SK-N-SH (cell line): ENCODE data around the gene RASGEF1B.

Experiments
- ELF1 ChIP-seq: IDR thresholded peaks from 2 replicates; pipeline ENCODE4 v1.4.0; 2012
- EP300 ChIP-seq, 2 experiments: IDR thresholded peaks; 2 replicates each; pipeline versions ENCODE4 v1.4.0 to v1.6.1; 2012; ENCODE audit warnings: borderline replicate concordance in 1 of 2, low read depth in 1 of 2, low read length in 1 of 2
- FOXM1 ChIP-seq: IDR thresholded peaks from 2 replicates; pipeline ENCODE4 v1.4.0; 2012; ENCODE audit warnings: low read depth, mild to moderate bottlenecking
- GATA2 ChIP-seq: sonication (generic); formaldehyde crosslinking; IDR thresholded peaks from 2 replicates; pipeline ENCODE4 v1.5.0; 2020; ENCODE audit warnings: mild to moderate bottlenecking, missing genetic modification reagents
- POLR2AphosphoS5 ChIP-seq: IDR thresholded peaks from 2 replicates; pipeline ENCODE4 v1.6.1; 2012; ENCODE audit warnings: low read depth, low read length
- TF ChIP-seq, protein P1 (sequence below): fragments of 200-600 bp; sonication (generic); IDR thresholded peaks from 2 replicates; pipeline ENCODE4 v1.6.1; 2017; ENCODE audit warnings: antibody characterized with exemption, mild to moderate bottlenecking, moderate library complexity
- TF ChIP-seq, protein P2 (sequence below): IDR thresholded peaks from 2 replicates; pipeline ENCODE4 v1.4.0; 2012; ENCODE audit warnings: low read depth, borderline replicate concordance

DNA sequence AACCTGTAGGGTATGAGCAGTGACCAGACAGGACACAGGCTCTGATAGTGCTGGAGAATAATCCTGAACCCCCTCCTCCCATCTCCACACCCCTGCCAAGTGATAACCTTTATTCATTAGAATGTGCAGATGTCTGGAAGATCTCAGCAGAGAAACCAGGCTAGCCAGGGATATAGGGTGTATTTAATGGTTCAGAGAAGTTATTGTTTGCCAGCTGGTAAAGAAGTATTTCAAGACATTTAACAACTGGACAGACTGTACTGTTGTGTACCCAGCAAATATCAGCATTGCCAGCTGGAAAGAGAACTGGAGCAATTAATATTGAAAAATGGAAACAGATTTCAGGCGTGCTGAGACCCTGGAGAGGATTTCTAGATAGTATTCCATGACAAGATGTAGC is 94.5 kb downstream of the RASGEF1B start:
- TF ChIP-seq, protein P1, sequence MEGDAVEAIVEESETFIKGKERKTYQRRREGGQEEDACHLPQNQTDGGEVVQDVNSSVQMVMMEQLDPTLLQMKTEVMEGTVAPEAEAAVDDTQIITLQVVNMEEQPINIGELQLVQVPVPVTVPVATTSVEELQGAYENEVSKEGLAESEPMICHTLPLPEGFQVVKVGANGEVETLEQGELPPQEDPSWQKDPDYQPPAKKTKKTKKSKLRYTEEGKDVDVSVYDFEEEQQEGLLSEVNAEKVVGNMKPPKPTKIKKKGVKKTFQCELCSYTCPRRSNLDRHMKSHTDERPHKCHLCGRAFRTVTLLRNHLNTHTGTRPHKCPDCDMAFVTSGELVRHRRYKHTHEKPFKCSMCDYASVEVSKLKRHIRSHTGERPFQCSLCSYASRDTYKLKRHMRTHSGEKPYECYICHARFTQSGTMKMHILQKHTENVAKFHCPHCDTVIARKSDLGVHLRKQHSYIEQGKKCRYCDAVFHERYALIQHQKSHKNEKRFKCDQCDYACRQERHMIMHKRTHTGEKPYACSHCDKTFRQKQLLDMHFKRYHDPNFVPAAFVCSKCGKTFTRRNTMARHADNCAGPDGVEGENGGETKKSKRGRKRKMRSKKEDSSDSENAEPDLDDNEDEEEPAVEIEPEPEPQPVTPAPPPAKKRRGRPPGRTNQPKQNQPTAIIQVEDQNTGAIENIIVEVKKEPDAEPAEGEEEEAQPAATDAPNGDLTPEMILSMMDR: no peak
- no peak for TF ChIP-seq GATA2 (CRISPR knock-in tag)
- TF ChIP-seq POLR2AphosphoS5: no peak
- no peak for TF ChIP-seq FOXM1
- TF ChIP-seq, protein P2, sequence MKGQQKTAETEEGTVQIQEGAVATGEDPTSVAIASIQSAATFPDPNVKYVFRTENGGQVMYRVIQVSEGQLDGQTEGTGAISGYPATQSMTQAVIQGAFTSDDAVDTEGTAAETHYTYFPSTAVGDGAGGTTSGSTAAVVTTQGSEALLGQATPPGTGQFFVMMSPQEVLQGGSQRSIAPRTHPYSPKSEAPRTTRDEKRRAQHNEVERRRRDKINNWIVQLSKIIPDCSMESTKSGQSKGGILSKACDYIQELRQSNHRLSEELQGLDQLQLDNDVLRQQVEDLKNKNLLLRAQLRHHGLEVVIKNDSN: no peak
- TF ChIP-seq ELF1: no peak
- TF ChIP-seq EP300 (IDR thresholded peaks at IDR 0.05; ENCODE audit: borderline replicate concordance in 1 of 2, low read depth in 1 of 2, low read length in 1 of 2): no peak
